K562 (cell line): ENCODE data around the gene BNIP1. TPM values are rescaled to one million over a fixed set of nuclear protein-coding genes. Genes with fewer than 3 reads are reported as not detected.

Experiments
- ATAC-seq: fragments of 200-7000 bp; cut with Tn5 transposase; 3 replicates; pipeline ENCODE4 v1.9.1; 2020; ENCODE audit warnings: moderate library complexity
- BruUV-seq: library from RNA; stranded (reverse); fragments of 400-500 nt; replicated peaks from 2 replicates; lab custom pipeline; 2021; lab: Mats Ljungman, UMichigan
- CTCF ChIA-PET: fragments of 300-600 bp; formaldehyde crosslinking; extraction: SDS; loops from one replicate; lab custom pipeline; 2021; ENCODE audit warnings: low intra/inter-chr PET ratio; lab: Yijun Ruan, JAX
- POLR2A ChIA-PET: fragments of 300-600, 350-650 bp; sonication (Branson Sonifier 250); formaldehyde crosslinking; extraction: SDS; loops from one replicate; lab custom pipeline; 2021; ENCODE audit warnings: antibody characterized with exemption, inconsistent platforms; lab: Yijun Ruan, JAX
- DNase-seq, 4 experiments: peaks; one replicate each; pipeline versions ENCODE4 v3.0.0 to v3.0.0-alpha.2; 2011 to 2018; ENCODE audit warnings: low spot score in 3 of 4, mixed read lengths in 3 of 4; ENCODE audit errors: extremely low read depth in 1 of 4
- FAIRE-seq: peaks from 2 replicates; lab custom pipeline; 2011; peaks lifted over from hg19 to GRCh38; lab: Jason Lieb, UNC
- H2AFZ ChIP-seq: 2 replicates; pipeline ENCODE4 v1.6.0; 2011; ENCODE audit warnings: low read depth, low read length, control low read depth, inconsistent platforms
- H3K27ac ChIP-seq: fragments of 200-600 bp; 3 replicates; pipeline ENCODE4 v1.8.0; 2011; ENCODE audit warnings: low read depth, mild to moderate bottlenecking, control low read depth, inconsistent platforms, low read length, moderate library complexity, mixed read lengths; ENCODE audit errors: extremely low read depth
- H3K27me3 ChIP-seq, 2 experiments: fragments of 300-600 bp in 1 of 2; 2 replicates in 1 of 2; 3 replicates in 1 of 2; pipeline versions ENCODE4 v1.6.0 to v1.8.0; 2011; ENCODE audit warnings: inconsistent platforms in 2 of 2, low read length in 2 of 2, mild to moderate bottlenecking in 1 of 2, mixed read lengths in 1 of 2, moderate library complexity in 1 of 2; ENCODE audit not compliant: control insufficient read depth in 2 of 2, insufficient read depth in 2 of 2
- H3K36me3 ChIP-seq: fragments of 300-600 bp; 3 replicates; pipeline ENCODE4 v1.8.0; 2011; ENCODE audit warnings: mild to moderate bottlenecking, low read length, inconsistent platforms; ENCODE audit not compliant: control insufficient read depth, insufficient read depth
- H3K4me1 ChIP-seq, 2 experiments: fragments of 200-600 bp in 1 of 2; replicated peaks in 1 of 2; 2 replicates in 1 of 2; 3 replicates in 1 of 2; pipeline versions ENCODE4 v1.5.1 to v1.8.0; 2011; ENCODE audit warnings: inconsistent platforms in 2 of 2, low read length in 2 of 2, mild to moderate bottlenecking in 1 of 2, mixed read lengths in 1 of 2, moderate library complexity in 1 of 2; ENCODE audit not compliant: control insufficient read depth in 2 of 2, insufficient read depth in 2 of 2
- H3K4me2 ChIP-seq: 2 replicates; pipeline ENCODE4 v1.6.1; 2011; ENCODE audit warnings: low read length, control low read depth, inconsistent platforms, mixed read lengths; ENCODE audit not compliant: insufficient read depth
- H3K4me3 ChIP-seq: fragments of 200-600 bp; sonication (generic), shearing (Covaris generic); 2 replicates; pipeline ENCODE4 v1.5.1; 2016; ENCODE audit warnings: control low read depth, inconsistent platforms
- H3K79me2 ChIP-seq: fragments of 200-600 bp; 3 replicates; pipeline ENCODE4 v1.8.0; 2011; ENCODE audit warnings: low read length, inconsistent platforms; ENCODE audit not compliant: control insufficient read depth, insufficient read depth
- H3K9ac ChIP-seq, 2 experiments: 2 replicates each; pipeline versions ENCODE4 v1.6.0 to v1.6.1; 2011; ENCODE audit warnings: low read depth in 2 of 2, low read length in 2 of 2, control low read depth in 1 of 2, inconsistent platforms in 1 of 2, mild to moderate bottlenecking in 1 of 2, mixed read lengths in 1 of 2; ENCODE audit not compliant: insufficient read depth in 1 of 2
- H3K9me1 ChIP-seq: one replicate; pipeline ENCODE4 v1.6.0; 2011; ENCODE audit warnings: inconsistent platforms, mild to moderate bottlenecking, low read length, moderate library complexity; ENCODE audit not compliant: control insufficient read depth, insufficient read depth
- H3K9me3 ChIP-seq: replicated peaks from 2 replicates; pipeline ENCODE4 v1.5.1; 2011; ENCODE audit warnings: low read depth, low read length, inconsistent platforms; ENCODE audit not compliant: control insufficient read depth, insufficient read depth
- H4K20me1 ChIP-seq: replicated peaks from 2 replicates; pipeline ENCODE4 v1.6.1; 2011; ENCODE audit warnings: low read length, inconsistent platforms, mixed read lengths; ENCODE audit not compliant: control insufficient read depth, insufficient read depth
- CBFA2T3 ChIP-seq: fragments of 450-650 bp; IDR thresholded peaks from 2 replicates; pipeline ENCODE4 v1.6.1; 2017
- CBX8 ChIP-seq: fragments of 200-600 bp; sonication (generic); IDR thresholded peaks from 2 replicates; pipeline ENCODE4 v1.6.1; 2012; ENCODE audit warnings: borderline replicate concordance, mixed run types, low read depth, mild to moderate bottlenecking, moderate library complexity, mixed read lengths, low read length, control low read depth, inconsistent platforms; ENCODE audit not compliant: poor library complexity, severe bottlenecking; ENCODE audit errors: extremely low read depth
- ID3 ChIP-seq, 2 experiments: fragments of 250-450 bp in 1 of 2; fragments of 450-650 bp in 1 of 2; sonication (Bioruptor Pico) in 1 of 2; IDR thresholded peaks; 2 replicates each; pipeline versions ENCODE4 v1.6.1 to v1.8.0; 2016 to 2021; ENCODE audit warnings: mild to moderate bottlenecking in 2 of 2, moderate library complexity in 2 of 2, missing compliant biosample characterization in 1 of 2, missing genetic modification characterization in 1 of 2
- POLR2B ChIP-seq: fragments of 450-650 bp; IDR thresholded peaks from 2 replicates; pipeline ENCODE4 v1.6.1; 2018; ENCODE audit warnings: low read depth; ENCODE audit not compliant: partially characterized antibody
- ZNF274 ChIP-seq: IDR thresholded peaks from 2 replicates; pipeline ENCODE4 v1.6.1; 2011; ENCODE audit warnings: low read depth, mild to moderate bottlenecking, low read length, moderate library complexity, borderline replicate concordance
- whole genome bisulfite sequencing: fragments of 100-300 bp; shearing (Covaris generic); methylation state at CpG from one replicate; pipeline ENCODE4 v1.1.6; 2016; ENCODE audit warnings: low coverage, mixed read lengths; ENCODE audit not compliant: insufficient coverage; ENCODE audit errors: missing lambda C conversion rate; 5-methylcytosine and 5-hydroxymethylcytosine counted together
- in situ Hi-C: fragments of 300-500 bp; cut with MboI; formaldehyde crosslinking; loops from 4 replicates; pipeline ENCODE4 v1.15.0; 2018; ENCODE audit warnings: inconsistent platforms, mixed read lengths
- intact Hi-C: fragments of 100-400 bp; cut with micrococcal nuclease; formaldehyde crosslinking; loops from 2 replicates; pipeline ENCODE4 v1.14.2; 2022
- polyA plus RNA-seq, 8 experiments: library from polyadenylated mRNA; depleted of rRNA in 4 of 8; stranded (reverse) in 5 of 8; unstranded in 3 of 8; fragments of >200 nt; fragmentation: Nextera tagmentation in 2 of 8; fragmentation: Illumina TruSeq in 1 of 8; extraction: Ambion mirVana in 2 of 8; extraction: Trizol in 1 of 8; gene quantifications; 2 replicates each; pipeline versions ENCODE4 v1.2.1 to v1.2.3, GENCODE V29; 2011 to 2014; ENCODE audit warnings: inconsistent platforms in 1 of 8, missing spikeins in 1 of 8
- total RNA-seq, 7 experiments: library from RNA; depleted of rRNA in 6 of 7; stranded (reverse); fragments of >200 nt in 6 of 7; fragmentation: Illumina TruSeq in 2 of 7; extraction: Trizol in 2 of 7; gene quantifications; 2 replicates each; pipeline versions ENCODE4 v1.2.1 to v1.2.3, GENCODE V29; 2011 to 2021; ENCODE audit warnings: low replicate concordance in 1 of 7
- TF ChIP-seq, protein P1 (sequence below), 3 experiments: fragments of 200-800 bp in 1 of 3; fragments of 250-450 bp in 1 of 3; fragments of 450-650 bp in 1 of 3; sonication (Bioruptor Pico) in 1 of 3; sonication (Bioruptor generic) in 1 of 3; formaldehyde crosslinking in 1 of 3; IDR thresholded peaks; 2 replicates each; pipeline versions ENCODE4 v1.6.1 to v1.8.0; 2016 to 2022; ENCODE audit warnings: mild to moderate bottlenecking in 2 of 3, missing genetic modification characterization in 2 of 3, missing compliant biosample characterization in 1 of 3, moderate library complexity in 1 of 3

BNIP1 gene
- total and polyA plus RNA-seq, 9 of the 15 experiments (the other 6 are each of a cell fraction or from before 2014, with no cell fraction given), result 18.8 to 65.0 (median 26.2) TPM

- in situ Hi-C loops, result no loop called here
- intact Hi-C loops, result no loop called here
- TF ChIP-seq ID3 (CRISPR knock-in tag; IDR thresholded peaks at IDR 0.05) (no peak), ID3 (tag; IDR thresholded peaks at IDR 0.05) (no peak), CBFA2T3 (no peak), ZNF274 (no peak), CBX8 (no peak), POLR2B (no peak)
- TF ChIP-seq, protein P1, sequence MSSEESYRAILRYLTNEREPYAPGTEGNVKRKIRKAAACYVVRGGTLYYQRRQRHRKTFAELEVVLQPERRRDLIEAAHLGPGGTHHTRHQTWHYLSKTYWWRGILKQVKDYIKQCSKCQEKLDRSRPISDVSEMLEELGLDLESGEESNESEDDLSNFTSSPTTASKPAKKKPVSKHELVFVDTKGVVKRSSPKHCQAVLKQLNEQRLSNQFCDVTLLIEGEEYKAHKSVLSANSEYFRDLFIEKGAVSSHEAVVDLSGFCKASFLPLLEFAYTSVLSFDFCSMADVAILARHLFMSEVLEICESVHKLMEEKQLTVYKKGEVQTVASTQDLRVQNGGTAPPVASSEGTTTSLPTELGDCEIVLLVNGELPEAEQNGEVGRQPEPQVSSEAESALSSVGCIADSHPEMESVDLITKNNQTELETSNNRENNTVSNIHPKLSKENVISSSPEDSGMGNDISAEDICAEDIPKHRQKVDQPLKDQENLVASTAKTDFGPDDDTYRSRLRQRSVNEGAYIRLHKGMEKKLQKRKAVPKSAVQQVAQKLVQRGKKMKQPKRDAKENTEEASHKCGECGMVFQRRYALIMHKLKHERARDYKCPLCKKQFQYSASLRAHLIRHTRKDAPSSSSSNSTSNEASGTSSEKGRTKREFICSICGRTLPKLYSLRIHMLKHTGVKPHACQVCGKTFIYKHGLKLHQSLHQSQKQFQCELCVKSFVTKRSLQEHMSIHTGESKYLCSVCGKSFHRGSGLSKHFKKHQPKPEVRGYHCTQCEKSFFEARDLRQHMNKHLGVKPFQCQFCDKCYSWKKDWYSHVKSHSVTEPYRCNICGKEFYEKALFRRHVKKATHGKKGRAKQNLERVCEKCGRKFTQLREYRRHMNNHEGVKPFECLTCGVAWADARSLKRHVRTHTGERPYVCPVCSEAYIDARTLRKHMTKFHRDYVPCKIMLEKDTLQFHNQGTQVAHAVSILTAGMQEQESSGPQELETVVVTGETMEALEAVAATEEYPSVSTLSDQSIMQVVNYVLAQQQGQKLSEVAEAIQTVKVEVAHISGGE (CRISPR knock-in tag; IDR thresholded peaks at IDR 0.05), result no peak
- Histone ChIP-seq H3K27me3 (no peaks in the 10 kb centered on the region), H3K9ac (no peak overlapping the region), H3K36me3 (peaks cover 62% of the 10 kb centered on the region; the same call in 2 of the 3 replicates), H4K20me1 (no peaks in the 10 kb centered on the region), H3K4me1 (0 out of 5 replicates have a peak, but pooled peaks cover 0 to 2% of the 10 kb centered on the region in 2 experiments), H3K27ac (no peak overlapping the region), H2AFZ (no peak overlapping the region), H3K9me1 (no peaks in the 10 kb centered on the region), H3K9me3 (no peaks in the 10 kb centered on the region), H3K4me3 (no peak overlapping the region), H3K79me2 (no peaks in the 10 kb centered on the region), H3K4me2 (no peak overlapping the region)
- DNase-seq, result no peak
- BruUV-seq, result no TSS peak
- ATAC-seq, result no peak
- ChIA-PET CTCF (interaction anchor here (0.7 kb wide), 1 partner anchor 68 kb away, joined by 3 read pairs; no protein-coding TSS in a partner anchor), POLR2A (interaction anchor here (1.1 kb wide), 1 partner anchor 12 kb away, joined by 3 read pairs; no protein-coding TSS in a partner anchor)
- FAIRE-seq, result no peak
- 67% methylated on average over 2 of the region's 2 CpGs for WGBS
Measured at GRCh38 chr5:173155912-173156311, 11.6 kb downstream of the BNIP1 start.
